GM12878 (cell line): ENCODE data around the gene STX3. TPM values are rescaled to one million over a fixed set of nuclear protein-coding genes. Genes with fewer than 3 reads are reported as not detected.

Experiments used
- ATAC-seq: fragments of 200-7000 bp; cut with Tn5 transposase; 3 replicates; pipeline ENCODE4 v1.9.1; 2020; ENCODE audit warnings: mild to moderate bottlenecking, moderate library complexity
- BruUV-seq: library from RNA; stranded (reverse); fragments of 400-500 nt; replicated peaks from 2 replicates; lab custom pipeline; 2021; lab: Mats Ljungman, UMichigan
- CTCF ChIA-PET: fragments of 300-600 bp; sonication (Branson Sonifier 250); formaldehyde crosslinking; extraction: SDS; loops from one replicate; lab custom pipeline; 2021; ENCODE audit warnings: inconsistent platforms; lab: Yijun Ruan, JAX
- POLR2A ChIA-PET: fragments of 350-600 bp; formaldehyde crosslinking; extraction: SDS; loops from one replicate; lab custom pipeline; 2021; ENCODE audit warnings: inconsistent platforms; lab: Charles Lee
- RAD21 ChIA-PET: fragments of 300-600 bp; sonication (Branson Sonifier 250); formaldehyde crosslinking; loops from one replicate; lab custom pipeline; 2023; ENCODE audit warnings: antibody characterized with exemption; ENCODE audit not compliant: unreplicated experiment; lab: Charles Lee
- SMC1A ChIA-PET: fragments of 300-600 bp; sonication (Branson Sonifier 250); formaldehyde crosslinking; loops from one replicate; lab custom pipeline; 2023; ENCODE audit not compliant: unreplicated experiment, uncharacterized antibody; lab: Charles Lee
- DNase-seq: peaks from one replicate; pipeline ENCODE4 v3.0.0-alpha.2; 2011; ENCODE audit warnings: low read depth, low spot score
- FAIRE-seq: peaks from 3 replicates; lab custom pipeline; 2011; peaks lifted over from hg19 to GRCh38; lab: Jason Lieb, UNC
- H2AFZ ChIP-seq: 2 replicates; pipeline ENCODE4 v1.6.0; 2011; ENCODE audit warnings: low read depth, low read length, control low read depth; ENCODE audit not compliant: control insufficient read depth
- H3K27ac ChIP-seq: 2 replicates; pipeline ENCODE4 v1.5.1; 2011; ENCODE audit warnings: control low read depth; ENCODE audit not compliant: control insufficient read depth, insufficient read depth
- H3K27me3 ChIP-seq, 2 experiments: replicated peaks in 1 of 2; 2 replicates each; pipeline versions ENCODE4 v1.6.0 to v1.6.1; 2011; ENCODE audit warnings: low read length in 1 of 2; ENCODE audit not compliant: control insufficient read depth in 2 of 2, insufficient read depth in 2 of 2
- H3K36me3 ChIP-seq, 2 experiments: 2 replicates each; pipeline ENCODE4 v1.5.1; 2011; ENCODE audit warnings: low read length in 1 of 2; ENCODE audit not compliant: control insufficient read depth in 2 of 2, insufficient read depth in 2 of 2
- H3K4me1 ChIP-seq: 2 replicates; pipeline ENCODE4 v1.6.1; 2011; ENCODE audit warnings: mild to moderate bottlenecking, low read length, moderate library complexity, mixed read lengths; ENCODE audit not compliant: control insufficient read depth, insufficient read depth
- H3K4me2 ChIP-seq: 2 replicates; pipeline ENCODE4 v1.6.0; 2011; ENCODE audit warnings: control low read depth; ENCODE audit not compliant: control insufficient read depth, insufficient read depth
- H3K4me3 ChIP-seq: fragments of 200-600 bp; sonication (generic); 2 replicates; pipeline ENCODE4 v1.5.1; 2016
- H3K79me2 ChIP-seq: 2 replicates; pipeline ENCODE4 v1.6.0; 2011; ENCODE audit warnings: low read length; ENCODE audit not compliant: control insufficient read depth, insufficient read depth
- H3K9ac ChIP-seq: 2 replicates; pipeline ENCODE4 v1.8.0; 2011; ENCODE audit warnings: low read length, control low read depth, mixed read lengths; ENCODE audit not compliant: control insufficient read depth, insufficient read depth
- H3K9me3 ChIP-seq: replicated peaks from 3 replicates; pipeline ENCODE4 v1.5.1; 2011; ENCODE audit warnings: mild to moderate bottlenecking, low read length; ENCODE audit not compliant: control insufficient read depth, insufficient read depth
- H4K20me1 ChIP-seq: 2 replicates; pipeline ENCODE4 v1.6.0; 2011; ENCODE audit not compliant: control insufficient read depth, insufficient read depth
- CHD1 ChIP-seq: IDR thresholded peaks from 2 replicates; pipeline ENCODE4 v1.6.1; 2012; ENCODE audit warnings: low read depth, low read length, improper control_type of control experiment
- CHD2 ChIP-seq: IDR thresholded peaks from 2 replicates; pipeline ENCODE4 v1.6.1; 2011; ENCODE audit warnings: low read depth, low read length, improper control_type of control experiment, borderline replicate concordance
- CREM ChIP-seq: IDR thresholded peaks from 2 replicates; pipeline ENCODE4 v1.6.1; 2014; ENCODE audit warnings: antibody characterized with exemption, low read depth
- DPF2 ChIP-seq: fragments of 450-650 bp; IDR thresholded peaks from 2 replicates; pipeline ENCODE4 v1.6.1; 2017; ENCODE audit warnings: mild to moderate bottlenecking
- E2F4 ChIP-seq: IDR thresholded peaks from 2 replicates; pipeline ENCODE4 v1.6.1; 2012; ENCODE audit warnings: low read depth, low read length, improper control_type of control experiment
- E4F1 ChIP-seq: fragments of 450-650 bp; IDR thresholded peaks from 2 replicates; pipeline ENCODE4 v1.6.1; 2018; ENCODE audit warnings: borderline replicate concordance, mild to moderate bottlenecking; ENCODE audit not compliant: partially characterized antibody
- EED ChIP-seq: sonication (generic); IDR thresholded peaks from 2 replicates; pipeline ENCODE4 v1.6.1; 2016; ENCODE audit warnings: antibody characterized with exemption, low read depth
- IRF5 ChIP-seq: fragments of 450-650 bp; IDR thresholded peaks from 2 replicates; pipeline ENCODE4 v1.6.1; 2017; ENCODE audit warnings: borderline replicate concordance
- MTA3 ChIP-seq: IDR thresholded peaks from 2 replicates; pipeline ENCODE4 v1.6.1; 2012; ENCODE audit warnings: low read length, inconsistent platforms, borderline replicate concordance
- NBN ChIP-seq: fragments of 450-650 bp; IDR thresholded peaks from 2 replicates; pipeline ENCODE4 v1.6.1; 2016
- NFYA ChIP-seq: IDR thresholded peaks from 2 replicates; pipeline ENCODE4 v1.6.1; 2011; ENCODE audit warnings: low read depth, mild to moderate bottlenecking, low read length, improper control_type of control experiment, borderline replicate concordance
- POLR2AphosphoS2 ChIP-seq: IDR thresholded peaks from 2 replicates; pipeline ENCODE4 v1.6.1; 2011; ENCODE audit warnings: low read depth, mild to moderate bottlenecking, low read length, improper control_type of control experiment, moderate library complexity
- RCOR1 ChIP-seq: conservative IDR thresholded peaks from 2 replicates; pipeline ENCODE4 v1.6.1; 2012; ENCODE audit warnings: low read depth, low read length, improper control_type of control experiment
- SP1 ChIP-seq: IDR thresholded peaks from one replicate; pipeline ENCODE4 v1.6.1; 2011; ENCODE audit warnings: low read depth, low read length
- TARDBP ChIP-seq: IDR thresholded peaks from 2 replicates; pipeline ENCODE4 v1.6.1; 2016; ENCODE audit warnings: borderline replicate concordance
- WGBS: methylation state at CpG from one replicate; pipeline ENCODE4 v1.1.6; 2016; ENCODE audit warnings: low lambda C conversion rate; ENCODE audit not compliant: insufficient replicate concordance, insufficient coverage; ENCODE audit errors: missing lambda C conversion rate; 5-methylcytosine and 5-hydroxymethylcytosine counted together
- in situ Hi-C: fragments of 300-500 bp; cut with MboI; formaldehyde crosslinking; loops from 9 replicates; pipeline ENCODE4 v1.14.3; 2018; ENCODE audit warnings: mixed read lengths
- intact Hi-C: fragments of 100-400 bp; cut with micrococcal nuclease; formaldehyde crosslinking; loops from one replicate; pipeline ENCODE4 v1.14.2; 2022; ENCODE audit not compliant: unreplicated experiment
- polyA plus RNA-seq, 11 experiments: library from polyadenylated mRNA; depleted of rRNA in 4 of 11; unstranded in 6 of 11; stranded (reverse) in 5 of 11; fragments of >200 nt; fragmentation: Nextera tagmentation in 4 of 11; fragmentation: Illumina TruSeq in 1 of 11; extraction: Ambion mirVana in 4 of 11; extraction: Trizol in 1 of 11; gene quantifications; 1 replicate in 1 of 11; 2 replicates in 10 of 11; pipeline versions ENCODE4 v1.2.1 to v1.2.3, GENCODE V29; 2011 to 2016; ENCODE audit warnings: inconsistent platforms in 2 of 11, missing spikeins in 2 of 11, low read depth in 1 of 11
- total RNA-seq, 4 experiments: library from RNA; depleted of rRNA in 3 of 4; stranded (reverse); fragments of >200 nt in 3 of 4; fragmentation: Illumina TruSeq in 1 of 4; extraction: Trizol in 1 of 4; gene quantifications; 2 replicates each; pipeline versions ENCODE4 v1.2.1 to v1.2.3, GENCODE V29; 2013 to 2021

Gene STX3
- total and polyA plus RNA-seq, 10 of the 15 experiments (the other 5 are each of a cell fraction or from before 2014, with no cell fraction given), result 0.11 to 2.5 (median 1.1) TPM

- 16% methylated on average over 3 of the region's 3 CpGs for WGBS
These were observed 92.5 kb downstream of the STX3 start for GRCh38 chr11:59847626-59848025.

More at GRCh38 chr11:59847626-59848025, 92.5 kb downstream of the STX3 start:
- Histone ChIP-seq H3K4me2 (no peak overlapping the region), H3K27ac (no peak overlapping the region), H3K36me3 (no peaks in the 10 kb centered on the region), H3K9ac (no peak overlapping the region), H2AFZ (no peak overlapping the region), H3K27me3 (no peaks in the 10 kb centered on the region; a peak in 1 of 4 replicates), H3K4me1 (no peaks in the 10 kb centered on the region), H3K79me2 (no peaks in the 10 kb centered on the region), H4K20me1 (no peaks in the 10 kb centered on the region), H3K9me3 (no peaks in the 10 kb centered on the region), H3K4me3 (no peak overlapping the region)
- CTCF ChIA-PET, result interaction anchor here (0.6 kb wide), 1 partner anchor 275 kb away, joined by 4 read pairs; no protein-coding TSS in a partner anchor
- TF ChIP-seq TARDBP (no peak), NBN (no peak), POLR2AphosphoS2 (no peak), EED (no peak), E4F1 (no peak), CREM (no peak), RCOR1 (no peak), IRF5 (no peak), E2F4 (no peak), SP1 (no peak), NFYA (no peak), MTA3 (no peak), DPF2 (no peak), CHD2 (no peak), CHD1 (no peak)
- intact Hi-C loops (no loop called here), in situ Hi-C loops (no loop called here)
- no peak for ATAC-seq
- SMC1A ChIA-PET, result interaction anchor here (0.6 to 0.7 kb wide), 2 partner anchors 91 to 389 kb away, joined by 4 read pairs; no protein-coding TSS in a partner anchor
- RAD21 ChIA-PET, result no interaction called here
- FAIRE-seq, result no peak
- DNase-seq, result no peak
- no TSS peak for BruUV-seq
- POLR2A ChIA-PET, result interaction anchor here (0.5 kb wide), 1 partner anchor 681 kb away, joined by 3 read pairs; no protein-coding TSS in a partner anchor
